ENCODE measurements around the gene OTOF. TPM values are rescaled to one million over a fixed set of nuclear protein-coding genes. Genes with fewer than 3 reads are reported as not detected.

Gene OTOF
- total and polyA plus RNA-seq, 4 experiments from 2014 or later = 0.55 to 0.91 (median 0.83) TPM

DNA sequence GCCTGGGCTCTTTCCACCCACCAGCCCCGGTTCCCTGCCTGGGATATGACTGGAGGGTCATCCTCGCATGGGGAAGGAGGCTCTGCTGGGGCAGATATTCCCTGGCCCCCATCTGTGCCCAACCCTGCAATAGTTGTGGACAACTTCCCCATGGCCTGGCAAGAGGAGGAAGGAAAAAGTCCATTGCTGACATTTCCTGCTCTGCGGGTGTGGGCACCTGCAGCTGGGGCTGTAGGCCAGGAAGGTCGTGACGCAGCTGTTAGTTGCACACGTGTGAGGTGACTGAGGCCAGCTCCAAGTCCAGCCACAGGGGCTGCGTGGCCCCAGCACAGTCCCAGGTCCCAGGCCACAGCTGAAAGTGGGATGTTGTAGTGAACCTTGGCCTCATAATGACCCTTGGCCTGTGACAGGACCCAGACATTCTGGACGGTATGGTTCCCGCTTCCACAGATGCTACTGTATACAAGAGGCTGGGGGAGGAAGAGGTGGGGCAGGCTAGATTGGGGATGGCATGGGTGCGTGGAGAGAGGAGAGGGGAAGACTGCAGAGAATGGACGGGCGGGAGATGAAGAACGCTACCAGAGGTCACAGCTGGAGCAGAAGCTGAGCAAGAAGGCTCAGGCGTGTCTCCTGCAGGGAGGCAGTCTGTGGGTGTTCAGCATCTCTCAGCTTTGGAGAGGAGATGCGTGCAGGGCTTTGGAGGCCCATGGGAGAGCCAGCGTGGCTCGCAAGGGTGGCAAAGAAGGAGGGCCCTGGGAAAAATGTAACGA, 22.1 kb downstream of the OTOF start:
- intact Hi-C loops (cut with micrococcal nuclease) = no loop called here
- no peak for DNase-seq
- ChIA-PET CTCF (ENCODE audit: partially characterized antibody) (no interaction called here), POLR2A (ENCODE audit: partially characterized antibody) (no interaction called here)
- no peak overlapping the region for H3K4me3 Mint-ChIP-seq
- peaks cover 0 to 2% (median 0%) of the 10 kb centered on the region in 4 donors for H3K4me1 Mint-ChIP-seq
- no peak overlapping the region for H3K4me3 ChIP-seq (ENCODE audit: low read length in 2 of 2)
- no peaks in the 10 kb centered on the region for H3K27me3 ChIP-seq (ENCODE audit: insufficient read depth, low read length)
- no peak overlapping the region for H3K27ac Mint-ChIP-seq
- peaks cover 0 to 7% of the 10 kb centered on the region in 2 donors for H3K27me3 Mint-ChIP-seq
- no peaks in the 10 kb centered on the region for H3K4me1 ChIP-seq (ENCODE audit: insufficient read depth, low read length)
- peaks cover 0 to 4% (median 0%) of the 10 kb centered on the region in 8 donors for H3K9me3 Mint-ChIP-seq
- H3K36me3 ChIP-seq (ENCODE audit: insufficient read depth, low read length) = no peaks in the 10 kb centered on the region
- no peaks in the 10 kb centered on the region for H3K36me3 Mint-ChIP-seq
- no peaks in the 10 kb centered on the region for H3K9me3 ChIP-seq (ENCODE audit: control insufficient read depth in 1 of 2, low read length in 2 of 2)
- no peak overlapping the region for H3K27ac ChIP-seq (ENCODE audit: low read depth, low read length)

DNA sequence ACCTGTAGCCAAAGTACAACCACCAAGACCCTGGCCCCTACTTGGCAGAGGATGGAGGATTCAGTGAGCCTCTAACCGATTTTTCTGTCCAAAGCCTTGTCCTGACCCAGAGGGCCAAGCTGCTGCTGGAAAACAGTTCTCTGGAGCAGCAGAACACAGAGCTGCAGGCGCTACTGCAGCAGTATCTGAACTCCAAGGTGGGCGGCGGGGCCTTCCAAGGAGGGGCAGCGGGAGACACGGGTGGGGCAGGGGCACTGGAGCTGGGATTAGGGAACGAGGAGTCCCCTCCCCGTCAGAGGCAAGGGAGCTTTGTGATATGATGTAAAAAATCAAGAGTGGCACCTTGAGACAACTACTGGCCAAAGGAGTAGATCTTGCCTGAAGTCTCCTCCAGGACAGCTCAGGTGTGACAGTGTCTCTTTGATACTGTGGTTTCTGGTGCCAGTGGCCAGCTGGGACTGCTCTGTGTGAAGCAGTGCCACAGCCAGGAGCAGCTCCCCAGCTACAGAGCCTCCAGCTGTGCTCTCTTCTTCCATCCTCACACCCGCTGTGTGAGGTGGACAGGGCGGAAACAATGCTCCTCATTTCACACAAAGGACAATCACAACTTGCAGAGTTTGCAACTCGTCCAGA, 22.8 kb downstream of the OTOF start:
- Mint-ChIP-seq H3K27ac (no peak overlapping the region), H3K4me3 (no peak overlapping the region), H3K27me3 (peaks cover 0 to 10% of the 10 kb centered on the region in 2 donors), H3K9me3 (peaks cover 0 to 4% (median 0%) of the 10 kb centered on the region in 8 donors), H3K36me3 (no peaks in the 10 kb centered on the region), H3K4me1 (peaks cover 0 to 2% (median 0%) of the 10 kb centered on the region in 4 donors)
- Histone ChIP-seq H3K27ac (ENCODE audit: low read depth, low read length) (no peak overlapping the region), H3K4me1 (ENCODE audit: insufficient read depth, low read length) (no peaks in the 10 kb centered on the region), H3K27me3 (ENCODE audit: insufficient read depth, low read length) (no peaks in the 10 kb centered on the region), H3K36me3 (ENCODE audit: insufficient read depth, low read length) (no peaks in the 10 kb centered on the region), H3K9me3 (ENCODE audit: control insufficient read depth in 1 of 2, low read length in 2 of 2) (no peaks in the 10 kb centered on the region), H3K4me3 (ENCODE audit: low read length in 2 of 2) (no peak overlapping the region)
- DNase-seq = no peak
- POLR2A ChIA-PET (ENCODE audit: partially characterized antibody) = no interaction called here
- CTCF ChIA-PET (ENCODE audit: partially characterized antibody) = no interaction called here
- intact Hi-C loops (cut with micrococcal nuclease) = no loop called here

GRCh38 chr2:26454561-26455001, 23.3 kb downstream of the OTOF start:
- Mint-ChIP-seq H3K9me3 (peaks cover 0 to 4% (median 0%) of the 10 kb centered on the region in 8 donors), H3K4me3 (no peak overlapping the region), H3K27ac (no peak overlapping the region), H3K4me1 (no peaks in the 10 kb centered on the region), H3K36me3 (no peaks in the 10 kb centered on the region), H3K27me3 (peaks cover 0 to 7% of the 10 kb centered on the region in 2 donors)
- Histone ChIP-seq H3K4me1 (ENCODE audit: insufficient read depth, low read length) (no peaks in the 10 kb centered on the region), H3K36me3 (ENCODE audit: insufficient read depth, low read length) (no peaks in the 10 kb centered on the region), H3K27me3 (ENCODE audit: insufficient read depth, low read length) (no peaks in the 10 kb centered on the region), H3K9me3 (ENCODE audit: control insufficient read depth in 1 of 2, low read length in 2 of 2) (no peaks in the 10 kb centered on the region), H3K27ac (ENCODE audit: low read depth, low read length) (no peak overlapping the region), H3K4me3 (ENCODE audit: low read length in 2 of 2) (no peak overlapping the region)
- ChIA-PET CTCF (ENCODE audit: partially characterized antibody) (no interaction called here), POLR2A (ENCODE audit: partially characterized antibody) (no interaction called here)
- intact Hi-C loops (cut with micrococcal nuclease) = no loop called here
- DNase-seq = no peak

GRCh38 chr2:26453421-26454329, 24.2 kb downstream of the OTOF start:
- Histone ChIP-seq H3K9me3 (ENCODE audit: control insufficient read depth in 1 of 2, low read length in 2 of 2) (no peaks in the 10 kb centered on the region), H3K36me3 (ENCODE audit: insufficient read depth, low read length) (no peaks in the 10 kb centered on the region), H3K27ac (ENCODE audit: low read depth, low read length) (no peak overlapping the region), H3K4me1 (ENCODE audit: insufficient read depth, low read length) (no peaks in the 10 kb centered on the region), H3K4me3 (ENCODE audit: low read length in 2 of 2) (no peak overlapping the region), H3K27me3 (ENCODE audit: insufficient read depth, low read length) (no peaks in the 10 kb centered on the region)
- Mint-ChIP-seq H3K27me3 (peaks cover 0 to 7% of the 10 kb centered on the region in 2 donors), H3K9me3 (peaks cover 0 to 4% (median 0%) of the 10 kb centered on the region in 8 donors), H3K36me3 (no peaks in the 10 kb centered on the region), H3K27ac (no peak overlapping the region), H3K4me3 (no peak overlapping the region), H3K4me1 (no peaks in the 10 kb centered on the region)
- no peak for DNase-seq
- ChIA-PET CTCF (ENCODE audit: partially characterized antibody) (interaction anchor here (1.8 kb wide), 1 partner anchor 11 kb away, joined by 5 read pairs; no protein-coding TSS in a partner anchor), POLR2A (ENCODE audit: partially characterized antibody) (no interaction called here)
- intact Hi-C loops (cut with micrococcal nuclease) = no loop called here

DNA sequence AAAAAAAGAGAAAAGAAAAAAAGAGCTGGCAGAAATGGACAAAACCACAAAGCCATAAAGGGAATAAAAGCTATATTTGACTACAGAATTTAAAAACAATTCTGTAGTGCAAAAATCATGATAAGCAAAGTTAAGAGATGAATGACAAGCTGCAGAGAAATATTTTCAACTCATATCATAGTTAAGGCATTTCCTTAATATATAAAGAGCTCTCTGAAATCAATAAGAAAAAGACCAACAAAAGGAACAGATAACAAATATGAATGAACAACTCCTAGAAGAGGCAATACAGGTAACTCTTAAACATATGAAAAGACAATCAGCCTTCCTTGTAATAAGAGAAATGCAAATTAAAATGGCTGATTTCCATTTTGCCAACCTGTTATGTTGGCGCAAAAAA, 26.2 kb downstream of the OTOF start:
- no peak for DNase-seq
- H3K27me3 Mint-ChIP-seq = peaks cover 0 to 7% of the 10 kb centered on the region in 2 donors
- intact Hi-C loops (cut with micrococcal nuclease) = no loop called here
- Histone ChIP-seq H3K36me3 (ENCODE audit: insufficient read depth, low read length) (no peaks in the 10 kb centered on the region), H3K27me3 (ENCODE audit: insufficient read depth, low read length) (no peaks in the 10 kb centered on the region), H3K27ac (ENCODE audit: low read depth, low read length) (no peak overlapping the region), H3K4me3 (ENCODE audit: low read length in 2 of 2) (no peak overlapping the region), H3K4me1 (ENCODE audit: insufficient read depth, low read length) (no peaks in the 10 kb centered on the region), H3K9me3 (ENCODE audit: control insufficient read depth in 1 of 2, low read length in 2 of 2) (no peaks in the 10 kb centered on the region)
- H3K9me3 Mint-ChIP-seq = peaks cover 0 to 4% (median 0%) of the 10 kb centered on the region in 8 donors
- H3K4me1 Mint-ChIP-seq = no peaks in the 10 kb centered on the region
- H3K27ac Mint-ChIP-seq = no peak overlapping the region
- POLR2A ChIA-PET (ENCODE audit: partially characterized antibody) = no interaction called here
- no peak overlapping the region for H3K4me3 Mint-ChIP-seq
- H3K36me3 Mint-ChIP-seq = no peaks in the 10 kb centered on the region
- CTCF ChIA-PET (ENCODE audit: partially characterized antibody) = interaction anchor here (0.8 to 1.8 kb wide), 2 partner anchors 9 to 126 kb away, joined by 3 to 5 read pairs; no protein-coding TSS in a partner anchor

DNA sequence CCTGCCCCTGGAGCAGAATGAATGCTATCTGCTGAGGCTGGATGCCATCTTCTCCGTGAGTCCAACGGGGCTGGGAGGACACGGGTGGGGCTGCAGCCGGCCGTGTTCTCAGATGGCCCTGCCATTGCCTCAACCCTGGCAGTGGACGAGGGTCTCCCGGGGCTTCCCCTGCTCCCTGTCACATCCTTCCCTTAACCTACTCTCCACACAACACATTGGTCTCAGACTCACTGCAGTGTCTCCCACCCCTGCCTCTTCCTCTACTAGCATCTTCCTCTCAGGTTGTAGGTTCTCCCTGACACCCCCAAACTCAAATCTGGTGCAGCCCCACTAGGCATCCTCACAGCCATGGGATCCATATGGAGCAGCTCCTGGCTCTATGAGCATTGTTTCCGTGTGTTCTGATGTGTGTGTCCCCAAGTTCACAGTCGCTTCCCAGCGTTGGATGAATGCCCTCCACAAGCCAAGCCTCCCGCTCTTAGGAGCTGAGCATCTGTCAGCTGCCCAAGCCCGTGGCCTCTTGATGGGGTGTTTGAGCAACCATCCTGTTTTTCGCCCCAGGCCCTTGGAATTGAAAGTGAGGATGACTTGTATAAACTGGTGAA, 27.8 kb downstream of the OTOF start:
- intact Hi-C loops (cut with micrococcal nuclease) = no loop called here
- CTCF ChIA-PET (ENCODE audit: partially characterized antibody) = interaction anchor here (1.0 to 1.4 kb wide), 2 partner anchors 10 to 53 kb away, joined by 3 read pairs; no protein-coding TSS in a partner anchor
- no peaks in the 10 kb centered on the region for H3K9me3 ChIP-seq (ENCODE audit: control insufficient read depth in 1 of 2, low read length in 2 of 2)
- Mint-ChIP-seq H3K4me1 (no peaks in the 10 kb centered on the region), H3K4me3 (no peak overlapping the region), H3K27me3 (peaks cover 0 to 9% of the 10 kb centered on the region in 2 donors), H3K9me3 (peaks cover 0 to 4% (median 0%) of the 10 kb centered on the region in 8 donors), H3K27ac (no peak overlapping the region), H3K36me3 (no peaks in the 10 kb centered on the region)
- DNase-seq = no peak
- no peaks in the 10 kb centered on the region for H3K36me3 ChIP-seq (ENCODE audit: insufficient read depth, low read length)
- no peak overlapping the region for H3K4me3 ChIP-seq (ENCODE audit: low read length in 2 of 2)
- H3K4me1 ChIP-seq (ENCODE audit: insufficient read depth, low read length) = no peaks in the 10 kb centered on the region
- H3K27ac ChIP-seq (ENCODE audit: low read depth, low read length) = no peak overlapping the region
- no peaks in the 10 kb centered on the region for H3K27me3 ChIP-seq (ENCODE audit: insufficient read depth, low read length)
- POLR2A ChIA-PET (ENCODE audit: partially characterized antibody) = no interaction called here
